HG02763 (cell line): ENCODE measurements around the gene CAMTA1.

Experiments used
- ATAC-seq: cut with Tn5 transposase; IDR thresholded peaks from one replicate; pipeline ENCODE4 v1.9.1; 2021; ENCODE audit warnings: mild to moderate bottlenecking, moderate library complexity; ENCODE audit not compliant: unreplicated experiment

CAMTA1 gene

DNA sequence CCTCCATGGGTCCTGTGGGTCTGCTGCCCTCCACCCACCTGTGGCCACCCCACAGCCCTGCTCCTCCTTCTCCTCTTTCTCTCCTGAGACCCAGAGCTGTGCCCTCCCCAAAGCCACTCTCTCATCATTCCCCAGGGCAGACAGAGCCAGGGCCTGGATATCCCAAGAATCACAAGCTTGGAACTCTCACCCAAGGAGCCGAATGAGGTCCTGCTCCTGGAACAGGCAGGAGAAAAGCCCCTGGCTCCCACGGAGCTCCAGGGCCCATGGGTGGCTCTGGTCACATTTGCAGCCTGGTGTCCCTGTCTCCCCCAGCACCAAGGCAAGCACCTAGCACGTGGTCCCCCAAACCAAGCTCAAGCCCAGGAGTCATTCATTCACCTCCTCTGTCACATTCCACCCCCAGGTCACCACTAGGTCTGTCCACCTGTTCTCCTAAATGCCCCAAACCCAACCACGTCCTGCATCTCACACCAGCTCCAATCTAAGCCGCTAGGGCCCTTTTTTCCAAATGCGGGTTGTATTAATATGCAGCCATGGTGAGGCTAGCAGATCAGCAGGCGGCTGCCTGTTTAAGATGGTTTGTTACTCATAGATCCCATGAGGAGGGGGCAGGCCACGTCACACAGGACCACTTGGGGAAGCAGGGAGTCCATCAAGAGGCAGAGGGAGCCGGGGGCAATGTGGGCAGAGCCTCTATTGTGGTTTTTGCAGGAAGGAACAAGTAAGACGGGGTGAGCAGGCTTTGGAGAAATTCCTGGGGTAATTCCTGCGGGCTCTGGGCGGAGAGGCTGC lies 770.3 kb downstream of the CAMTA1 start:
- ATAC-seq, result no peak

DNA sequence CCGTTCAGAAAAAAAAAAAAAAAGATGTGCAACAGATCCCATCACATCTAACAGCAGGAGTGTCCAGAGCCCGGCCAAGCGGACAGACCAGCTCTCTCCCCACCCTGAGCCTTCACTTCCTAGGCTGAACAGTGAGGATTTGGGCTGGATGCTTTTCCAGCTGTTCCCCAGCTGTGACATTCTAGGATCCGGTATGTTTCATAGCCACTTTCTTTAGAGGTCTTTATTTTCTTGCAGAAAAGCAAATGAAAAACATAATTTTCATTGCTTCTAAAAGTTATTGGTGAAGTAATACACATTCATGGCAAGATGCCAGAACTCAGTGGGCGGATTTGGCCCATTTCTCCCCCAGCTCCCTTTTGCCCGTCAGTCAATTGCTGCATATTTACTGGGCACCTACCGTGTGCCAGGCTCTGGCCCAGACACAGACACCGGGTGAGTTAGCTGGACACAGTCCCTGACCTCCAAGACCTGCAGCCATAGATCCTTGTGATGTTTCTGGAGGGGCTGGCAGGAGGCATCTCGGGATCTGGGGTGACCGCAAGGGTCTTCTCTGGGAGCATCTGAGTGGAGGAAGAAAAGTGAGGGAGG lies 772.1 kb downstream of the CAMTA1 start:
- no peak for ATAC-seq

DNA sequence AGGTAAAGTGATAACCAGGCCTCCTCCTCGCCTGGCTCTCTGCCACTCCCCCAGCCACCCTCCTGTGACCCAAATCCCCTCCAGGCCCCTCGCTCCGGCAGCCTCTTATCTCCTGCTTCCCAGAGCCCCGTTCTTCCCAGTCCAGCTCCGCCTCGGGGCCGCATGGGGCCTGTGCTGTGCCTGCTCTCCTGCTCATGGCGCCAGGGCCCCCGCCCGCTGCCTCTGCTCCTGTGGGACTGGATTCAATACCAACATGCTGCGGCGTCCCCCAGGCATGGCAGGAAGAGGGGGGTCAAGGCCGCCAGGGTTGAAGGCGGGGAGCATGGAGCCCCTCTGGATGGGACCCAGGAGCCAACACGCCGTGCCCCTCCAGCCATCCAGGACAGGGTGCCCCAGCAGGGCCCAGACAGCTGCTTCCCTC lies 772.8 kb downstream of the CAMTA1 start:
- no peak for ATAC-seq

- no peak for ATAC-seq
Observed at GRCh38 chr1:7558481-7558880, 773.2 kb downstream of the CAMTA1 start.

DNA sequence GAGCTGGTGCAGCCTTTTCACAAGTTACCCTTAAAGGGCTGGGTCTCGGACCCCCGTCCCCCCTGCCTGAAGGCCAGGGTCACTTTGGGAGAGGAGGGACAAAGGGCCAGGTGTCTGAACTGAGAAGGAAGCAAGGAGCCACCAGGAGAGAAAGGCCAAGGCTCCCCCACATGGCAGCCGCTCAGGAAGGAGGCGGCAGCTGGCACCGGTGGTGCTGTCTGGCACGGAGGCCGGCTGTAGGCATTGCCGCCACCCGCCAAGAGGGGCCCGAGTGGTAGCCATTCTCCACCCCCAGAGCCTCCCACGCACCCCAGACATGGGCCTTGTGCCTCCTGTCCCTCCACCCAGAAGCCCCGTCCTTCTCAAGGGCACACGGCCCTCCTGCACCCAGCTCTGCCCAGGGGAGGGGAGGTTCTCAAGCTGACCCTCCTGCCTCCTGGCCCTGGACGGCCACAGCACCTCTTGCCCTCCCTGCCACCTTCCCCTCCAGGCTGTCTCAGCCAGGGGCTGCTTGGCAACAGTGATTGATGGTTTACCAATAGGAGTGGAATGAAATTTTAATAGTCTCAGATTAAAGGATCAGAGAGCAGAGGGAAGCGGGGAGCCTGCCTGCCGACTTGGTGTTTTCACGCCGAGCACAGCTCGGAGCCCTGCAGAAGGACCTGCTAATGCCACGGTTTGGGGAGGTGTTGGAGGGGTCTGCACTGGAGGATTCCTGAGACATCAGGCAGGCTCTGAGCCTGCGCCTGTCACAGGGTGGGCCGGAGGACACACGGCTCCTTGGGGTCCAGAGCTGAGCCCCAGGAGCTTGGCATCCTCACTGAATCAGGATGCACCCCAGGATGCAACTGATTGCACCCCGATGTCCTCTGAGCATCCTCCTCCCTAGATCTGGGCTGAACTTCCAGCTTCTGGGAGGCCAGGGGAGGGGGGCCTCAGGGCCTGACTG lies 773.9 kb downstream of the CAMTA1 start:
- no peak for ATAC-seq

DNA sequence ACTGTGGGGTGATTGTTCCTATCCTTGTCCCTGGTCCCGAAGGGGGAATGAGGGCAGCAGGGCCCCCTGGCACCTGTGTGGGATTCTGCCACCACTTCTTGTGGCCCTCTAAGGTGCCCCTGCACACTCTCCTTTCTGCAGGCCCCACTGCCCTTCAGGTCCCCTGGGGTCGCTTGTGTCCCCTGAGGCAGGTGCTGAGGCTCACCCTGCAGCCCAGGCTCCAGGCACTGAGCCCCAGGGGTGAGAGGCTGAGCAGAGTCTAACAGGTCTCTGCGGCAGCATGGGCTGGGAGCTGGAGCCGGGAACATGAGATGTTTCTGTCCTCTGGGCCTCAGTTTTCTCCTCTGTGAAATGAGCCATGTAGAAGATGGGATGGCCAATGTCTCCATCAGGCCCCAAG lies 774.9 kb downstream of the CAMTA1 start:
- no peak for ATAC-seq

DNA sequence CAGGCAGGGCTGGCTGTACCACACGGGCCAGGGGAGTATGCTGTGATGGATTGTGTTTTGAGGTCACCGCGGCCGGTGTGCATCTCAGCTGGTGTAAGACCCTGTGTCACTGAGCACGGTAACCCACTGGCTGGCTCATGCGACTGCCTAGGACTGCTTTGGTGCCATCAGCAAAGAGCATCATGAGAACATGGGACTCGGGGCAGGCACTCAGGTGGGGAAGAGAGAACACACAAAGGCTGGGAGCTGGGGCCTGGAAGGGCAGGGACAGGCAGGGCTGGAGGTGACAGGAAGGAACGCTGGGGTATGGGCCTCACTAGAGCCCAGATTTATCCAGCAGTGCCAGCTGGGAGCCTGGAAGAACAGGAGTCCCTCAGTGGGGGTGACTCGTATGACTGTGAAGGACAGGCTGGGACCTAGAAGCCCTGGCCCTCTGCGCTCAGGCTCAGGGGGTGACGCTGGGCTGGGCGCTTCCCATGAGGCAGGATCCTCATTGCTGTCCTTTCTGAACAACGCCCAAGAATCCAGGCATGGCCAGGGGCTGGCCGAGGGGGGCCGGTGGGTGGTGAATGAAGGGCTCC lies 775.4 kb downstream of the CAMTA1 start:
- no peak for ATAC-seq

GRCh38 chr1:7561331-7561921 lies 776.2 kb downstream of the CAMTA1 start:
- no peak for ATAC-seq

DNA sequence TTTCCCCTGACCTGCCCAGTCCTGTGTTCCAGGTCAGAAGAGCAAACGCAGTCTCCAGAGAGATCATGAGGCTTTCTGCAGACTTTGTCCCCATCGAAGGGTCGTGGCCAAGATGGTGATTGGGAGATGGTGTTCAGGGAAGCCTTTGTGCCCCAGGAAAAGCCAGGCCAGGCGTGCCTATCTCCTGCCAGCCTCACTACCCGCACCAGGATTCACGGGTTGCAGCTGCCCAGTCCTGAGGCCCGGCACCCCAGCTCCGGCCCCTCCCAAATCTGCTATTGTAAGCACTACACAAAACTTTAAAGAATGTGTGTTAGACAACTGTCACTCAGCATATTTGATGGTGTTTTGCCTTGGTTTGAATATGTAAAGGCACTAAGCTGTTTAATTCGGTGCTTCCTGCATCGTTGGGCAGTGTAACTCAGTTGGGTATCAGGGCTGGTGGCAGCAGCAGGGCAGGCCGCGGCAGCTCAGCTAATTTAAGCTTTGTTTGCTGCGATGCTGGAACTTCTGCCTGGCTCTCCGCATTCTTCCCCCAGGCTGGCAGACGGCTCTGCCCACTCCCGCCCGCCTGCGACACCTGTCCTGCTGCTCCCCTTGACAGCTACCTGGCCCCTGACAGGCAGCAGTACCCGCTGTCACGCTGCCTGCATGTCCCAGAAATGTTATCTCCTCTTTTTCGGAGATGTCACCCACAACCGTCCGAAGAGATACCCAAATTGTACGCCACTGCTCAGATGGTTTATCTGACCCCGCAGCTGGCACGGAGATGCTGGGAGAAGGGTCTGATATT lies 776.9 kb downstream of the CAMTA1 start:
- no peak for ATAC-seq

DNA sequence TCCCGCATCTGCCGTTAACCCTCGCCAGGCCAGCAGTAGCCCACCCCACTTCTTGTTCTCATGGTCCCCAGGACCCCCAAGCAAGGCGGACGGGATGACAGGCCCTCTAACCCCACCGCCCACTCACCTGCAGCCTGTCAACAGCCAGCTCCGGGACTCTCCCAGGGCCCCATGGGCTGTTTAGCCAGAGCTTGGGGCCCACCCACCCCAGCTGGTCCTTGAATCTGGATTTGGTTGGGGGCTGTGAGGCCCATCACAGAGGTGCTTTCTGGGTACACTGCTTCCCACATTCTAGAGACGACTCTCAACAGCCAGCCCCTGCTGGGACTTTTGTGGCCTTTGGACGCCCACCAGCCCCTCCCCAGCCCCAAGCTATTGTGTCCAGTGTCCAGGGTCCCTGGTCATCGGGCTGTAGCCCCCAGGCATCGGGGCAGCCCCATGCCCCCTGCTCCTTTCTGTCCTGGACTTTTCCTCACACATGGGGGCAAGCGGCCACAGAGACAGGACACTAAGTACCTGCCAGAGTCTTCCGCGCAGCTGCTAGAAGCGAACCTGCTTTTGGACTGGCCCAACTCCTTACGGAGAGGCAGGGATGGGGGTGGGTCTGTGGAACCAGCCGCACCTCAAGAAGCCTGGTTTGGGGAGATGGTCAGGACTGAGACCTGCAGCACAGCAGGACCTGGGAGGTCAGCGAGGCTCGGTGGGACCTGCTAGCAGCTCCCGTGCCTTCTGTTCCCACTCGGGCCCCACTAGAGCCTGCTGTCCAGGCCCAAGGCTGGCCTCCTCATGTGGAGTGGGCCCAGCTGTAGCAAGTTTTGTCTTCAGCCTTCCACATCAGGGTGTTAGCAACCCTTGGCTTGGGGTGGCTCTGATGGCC lies 777.7 kb downstream of the CAMTA1 start:
- no peak for ATAC-seq

GRCh38 chr1:7564137-7564536 lies 778.9 kb downstream of the CAMTA1 start:
- ATAC-seq, result no peak

DNA sequence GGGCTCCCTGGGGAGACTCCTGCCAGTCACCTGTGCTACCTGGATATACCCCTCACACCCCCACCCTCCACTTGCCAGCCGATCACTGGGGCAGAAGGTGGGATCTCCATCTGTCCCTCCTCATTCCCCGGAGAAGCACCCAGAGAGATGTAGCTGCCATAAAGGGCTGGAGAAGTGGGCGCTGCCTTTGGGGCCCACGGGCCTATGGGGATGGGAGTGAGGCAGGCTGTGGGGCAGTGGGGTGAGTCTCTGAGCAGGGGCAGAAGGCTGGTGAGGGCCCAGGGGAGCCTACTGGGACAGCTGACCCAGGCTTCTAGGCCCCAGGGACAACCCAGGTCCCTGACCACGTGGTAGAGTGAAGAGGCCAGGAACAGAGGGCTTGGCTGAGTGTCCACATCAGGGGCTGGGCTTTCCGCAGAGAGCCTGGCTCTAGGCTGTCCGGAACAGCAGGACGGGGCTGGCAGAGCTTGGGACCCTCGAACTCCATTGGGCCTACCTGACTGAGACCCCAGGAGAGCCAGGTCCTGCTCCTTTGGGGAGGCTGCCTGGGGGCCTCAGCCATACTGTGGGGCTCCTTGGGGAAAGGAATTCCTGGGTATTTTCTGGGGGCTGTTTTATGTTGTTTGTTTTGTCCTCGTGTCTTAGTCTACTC lies 780.0 kb downstream of the CAMTA1 start:
- no peak for ATAC-seq

- ATAC-seq, result no peak
Observed at GRCh38 chr1:7566417-7567375, 781.4 kb downstream of the CAMTA1 start.

DNA sequence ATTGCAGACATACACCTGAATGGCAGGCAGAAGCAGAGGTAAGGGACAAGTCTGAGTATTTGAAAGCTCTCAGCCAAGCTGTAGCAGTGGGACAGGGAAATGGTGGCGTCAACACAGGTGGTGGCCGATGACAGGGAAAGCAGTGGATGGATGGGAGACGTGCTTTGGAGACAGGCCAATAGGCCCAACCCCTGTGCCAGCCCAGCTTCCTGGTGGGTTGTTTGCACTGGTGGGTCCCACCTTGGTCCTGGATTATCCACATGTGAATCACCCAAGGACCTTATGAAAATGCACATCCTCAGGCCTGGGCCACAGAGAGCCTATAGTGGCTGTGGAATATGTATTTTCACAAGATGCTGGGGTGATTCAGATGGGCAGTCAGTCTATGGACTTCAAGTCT lies 782.1 kb downstream of the CAMTA1 start:
- no peak for ATAC-seq

DNA sequence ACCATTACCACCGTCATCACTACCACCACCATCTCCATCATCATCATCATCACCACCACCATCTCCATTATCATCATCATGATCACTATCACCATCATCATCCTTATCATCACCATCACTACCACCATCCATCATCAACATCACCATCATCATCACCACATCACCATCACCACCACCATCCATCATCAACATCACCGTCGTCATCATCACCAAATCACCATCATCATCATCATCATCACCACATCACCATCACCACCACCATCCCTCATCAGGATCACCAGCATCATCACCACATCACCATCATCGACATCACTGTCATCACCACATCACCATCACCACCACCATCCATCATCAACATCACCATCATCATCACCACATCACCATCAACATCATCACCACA lies 782.8 kb downstream of the CAMTA1 start:
- no peak for ATAC-seq

- no peak for ATAC-seq
Observed at GRCh38 chr1:7568901-7569524, 783.8 kb downstream of the CAMTA1 start.

DNA sequence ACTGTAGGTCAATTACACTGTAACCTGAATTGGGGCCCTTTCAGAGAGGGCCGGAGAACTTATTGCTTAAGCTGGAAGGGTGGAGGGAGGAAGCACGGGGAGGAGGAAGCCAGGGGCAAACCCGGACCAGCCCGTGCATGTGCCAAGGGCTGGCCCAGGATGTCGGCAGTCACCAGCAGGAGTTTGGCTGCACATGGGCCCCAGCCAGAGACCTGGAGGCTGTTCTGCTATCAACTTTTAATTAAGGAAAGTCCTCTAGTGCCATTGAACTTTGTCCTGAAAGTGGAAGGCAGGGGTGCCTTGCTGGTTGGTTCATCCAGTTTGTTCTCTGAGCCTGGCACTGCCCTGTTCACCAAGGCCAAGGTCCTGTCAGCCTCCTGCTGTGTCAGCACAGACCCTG lies 785.1 kb downstream of the CAMTA1 start:
- ATAC-seq, result no peak
